DND-41 (cell line): ENCODE data around the gene FKBP14.

Experiments
- ATAC-seq: fragments of 200-7000 bp; cut with Tn5 transposase; 3 replicates; pipeline ENCODE4 v1.9.1; 2021; ENCODE audit warnings: low read depth; ENCODE audit not compliant: insufficient read depth
- DNase-seq: peaks from one replicate; pipeline ENCODE4 v3.0.0-alpha.2; 2020
- H2AFZ ChIP-seq: 2 replicates; pipeline ENCODE4 v1.6.0; 2012; ENCODE audit warnings: low read depth, low read length
- H3K27ac ChIP-seq: 2 replicates; pipeline ENCODE4 v1.5.1; 2012; ENCODE audit warnings: low read length, inconsistent platforms
- H3K27me3 ChIP-seq: fragments of 200-600 bp; sonication (generic); 2 replicates; pipeline ENCODE4 v1.6.0; 2012; ENCODE audit warnings: low read length, mild to moderate bottlenecking, inconsistent platforms; ENCODE audit not compliant: insufficient read depth, poor library complexity
- H3K36me3 ChIP-seq: 2 replicates; pipeline ENCODE4 v1.5.1; 2012; ENCODE audit warnings: low read length, inconsistent platforms; ENCODE audit not compliant: insufficient read depth
- H3K4me1 ChIP-seq: 2 replicates; pipeline ENCODE4 v1.5.1; 2012; ENCODE audit warnings: mild to moderate bottlenecking, low read length; ENCODE audit not compliant: insufficient read depth
- H3K4me2 ChIP-seq: 2 replicates; pipeline ENCODE4 v1.6.0; 2012; ENCODE audit warnings: mild to moderate bottlenecking, moderate library complexity, low read length, inconsistent platforms; ENCODE audit not compliant: insufficient read depth
- H3K4me3 ChIP-seq, 2 experiments: fragments of 200-600 bp in 1 of 2; shearing (Covaris generic) in 1 of 2; 2 replicates each; pipeline ENCODE4 v1.5.1; 2012 to 2016; ENCODE audit warnings: inconsistent platforms in 2 of 2, low read length in 2 of 2, mild to moderate bottlenecking in 2 of 2, low read depth in 1 of 2, moderate library complexity in 1 of 2
- H3K79me2 ChIP-seq: 2 replicates; pipeline ENCODE4 v1.6.0; 2012; ENCODE audit warnings: low read length, inconsistent platforms; ENCODE audit not compliant: insufficient read depth
- H3K9ac ChIP-seq: 2 replicates; pipeline ENCODE4 v1.6.0; 2012; ENCODE audit warnings: low read depth, mild to moderate bottlenecking, inconsistent platforms, low read length, moderate library complexity
- H3K9me3 ChIP-seq: 2 replicates; pipeline ENCODE4 v1.5.1; 2012; ENCODE audit warnings: low read length, moderate library complexity, mild to moderate bottlenecking, inconsistent platforms; ENCODE audit not compliant: insufficient read depth, severe bottlenecking
- H4K20me1 ChIP-seq: 2 replicates; pipeline ENCODE4 v1.6.0; 2012; ENCODE audit warnings: low read length; ENCODE audit not compliant: insufficient read depth
- CTCF ChIP-seq: IDR thresholded peaks from 2 replicates; pipeline ENCODE4 v1.5.1; 2012; ENCODE audit warnings: borderline replicate concordance, low read length, moderate library complexity, mild to moderate bottlenecking; ENCODE audit not compliant: poor library complexity, severe bottlenecking; ENCODE audit errors: extremely low read depth
- EZH2 ChIP-seq: IDR thresholded peaks from 3 replicates; pipeline ENCODE4 v1.6.1; 2012; ENCODE audit warnings: borderline replicate concordance, low read depth, mild to moderate bottlenecking, moderate library complexity, low read length, inconsistent platforms; ENCODE audit not compliant: severe bottlenecking

Gene FKBP14

DNA sequence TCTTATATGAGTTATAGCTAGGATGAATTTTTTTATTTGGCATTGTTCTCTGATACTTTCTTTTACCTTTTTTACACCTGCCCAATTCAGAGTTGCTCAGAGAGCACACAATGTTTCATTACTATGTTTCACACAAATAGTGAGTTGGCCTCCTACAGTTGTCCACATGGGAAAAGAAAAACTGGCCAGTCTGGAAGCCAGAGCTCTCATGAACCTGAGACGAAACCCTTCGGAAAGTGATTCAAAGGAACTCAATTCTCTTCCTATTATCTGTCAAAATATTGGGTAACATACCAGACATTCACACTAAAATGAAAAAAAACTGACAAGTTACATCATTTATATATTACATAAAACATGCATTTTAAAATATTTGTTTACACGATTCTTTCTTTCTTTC, 52.2 kb downstream of the FKBP14 start:
- DNase-seq = no peak
- Histone ChIP-seq H4K20me1 (no peaks in the 10 kb centered on the region), H3K4me2 (no peak overlapping the region), H3K9ac (no peak overlapping the region), H2AFZ (no peak overlapping the region), H3K79me2 (no peaks in the 10 kb centered on the region), H3K27ac (no peak overlapping the region), H3K9me3 (no peaks in the 10 kb centered on the region), H3K4me1 (no peaks in the 10 kb centered on the region), H3K27me3 (peaks cover 13% of the 10 kb centered on the region), H3K36me3 (no peaks in the 10 kb centered on the region), H3K4me3 (no peak overlapping the region)
- TF ChIP-seq EZH2 = no peak
- ATAC-seq = no peak

GRCh38 chr7:29972315-29972669, 54.2 kb downstream of the FKBP14 start:
- no peaks in the 10 kb centered on the region for H3K4me1 ChIP-seq
- no peak overlapping the region for H3K9ac ChIP-seq
- peaks cover 18% of the 10 kb centered on the region for H3K27me3 ChIP-seq
- ATAC-seq (no peak), DNase-seq (no peak)
- no peaks in the 10 kb centered on the region for H3K36me3 ChIP-seq
- no peak overlapping the region for H2AFZ ChIP-seq
- no peak overlapping the region for H3K4me3 ChIP-seq
- no peaks in the 10 kb centered on the region for H4K20me1 ChIP-seq
- no peak overlapping the region for H3K27ac ChIP-seq
- no peak for TF ChIP-seq EZH2
- TF ChIP-seq CTCF = no peak
- no peaks in the 10 kb centered on the region for H3K79me2 ChIP-seq
- H3K9me3 ChIP-seq = no peaks in the 10 kb centered on the region
- H3K4me2 ChIP-seq = no peak overlapping the region

DNA sequence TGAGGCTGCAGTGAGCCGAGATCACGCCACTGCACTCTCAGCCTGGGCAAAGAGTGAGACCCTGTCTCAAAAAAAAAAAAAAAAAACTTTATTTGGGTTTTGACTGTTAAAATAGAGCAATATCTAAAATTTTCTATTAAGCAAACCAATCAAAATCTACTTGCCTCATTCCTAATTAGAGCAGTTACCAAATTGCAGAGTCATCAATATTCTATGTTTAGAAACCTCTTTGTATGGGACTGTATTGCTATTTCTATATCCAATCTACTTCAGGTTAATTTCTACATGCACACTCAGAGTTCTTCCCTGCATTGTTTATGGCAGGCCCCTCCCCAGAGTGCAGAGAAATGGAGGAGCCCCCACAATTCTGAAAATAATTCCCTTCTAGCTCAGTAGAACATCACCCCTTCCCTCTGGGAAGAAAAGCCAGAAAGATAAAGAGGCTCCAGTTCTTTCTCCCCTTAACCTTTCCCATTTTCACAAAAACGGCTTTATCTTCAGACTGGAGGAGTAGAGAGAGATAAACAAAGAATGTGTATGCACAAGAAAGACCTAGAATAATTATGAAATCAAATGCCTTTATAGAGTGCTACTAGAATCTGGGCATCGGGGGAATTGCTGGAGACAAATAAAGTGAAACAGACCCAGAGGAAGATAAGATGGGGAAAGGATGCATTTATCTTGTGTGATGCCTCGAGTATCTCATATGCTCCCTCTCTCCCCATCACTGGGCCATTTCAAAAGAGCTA, 54.8 kb downstream of the FKBP14 start:
- Histone ChIP-seq H2AFZ (no peak overlapping the region), H3K27ac (no peak overlapping the region), H3K27me3 (peaks cover 18% of the 10 kb centered on the region), H3K4me3 (no peak overlapping the region), H3K4me1 (no peaks in the 10 kb centered on the region), H3K9me3 (no peaks in the 10 kb centered on the region), H3K9ac (no peak overlapping the region), H4K20me1 (no peaks in the 10 kb centered on the region), H3K4me2 (no peak overlapping the region), H3K36me3 (no peaks in the 10 kb centered on the region), H3K79me2 (no peaks in the 10 kb centered on the region)
- no peak for TF ChIP-seq EZH2
- no peak for TF ChIP-seq CTCF
- no peak for ATAC-seq
- no peak for DNase-seq

GRCh38 chr7:29970158-29970557, 56.3 kb downstream of the FKBP14 start:
- H3K4me1 ChIP-seq = no peaks in the 10 kb centered on the region
- H3K36me3 ChIP-seq = no peaks in the 10 kb centered on the region
- ATAC-seq = no peak
- no peak overlapping the region for H3K4me3 ChIP-seq
- TF ChIP-seq CTCF (no peak), EZH2 (no peak)
- no peak for DNase-seq
- H3K27ac ChIP-seq = no peak overlapping the region
- H2AFZ ChIP-seq = no peak overlapping the region
- no peak overlapping the region for H3K4me2 ChIP-seq
- no peaks in the 10 kb centered on the region for H3K79me2 ChIP-seq
- no peak overlapping the region for H3K9ac ChIP-seq
- H4K20me1 ChIP-seq = no peaks in the 10 kb centered on the region
- H3K9me3 ChIP-seq = no peaks in the 10 kb centered on the region
- H3K27me3 ChIP-seq = peaks cover 14% of the 10 kb centered on the region
